Activated CD8-positive, alpha-beta T cell treated with anti-CD3 and anti-CD28 coated beads for 36 hours (primary cell): ENCODE data around the gene EXTL1. TPM values are rescaled to one million over a fixed set of nuclear protein-coding genes. Genes with fewer than 3 reads are reported as not detected.

Source experiments
- ATAC-seq: fragments of 200-7000 bp; cut with Tn5 transposase; one replicate; pipeline ENCODE4 v1.10.0; 2021; ENCODE audit warnings: mild to moderate bottlenecking, moderate library complexity
- CTCF ChIA-PET: fragments of 350-600 bp; sonication (Branson Sonifier 250); formaldehyde crosslinking; loops from one replicate; lab custom pipeline; 2021; ENCODE audit warnings: antibody characterized with exemption; lab: Charles Lee
- POLR2A ChIA-PET: fragments of 350-600 bp; sonication (Branson Sonifier 250); formaldehyde crosslinking; loops from one replicate; lab custom pipeline; 2021; ENCODE audit warnings: antibody characterized with exemption; lab: Charles Lee
- DNase-seq: peaks from one replicate; pipeline ENCODE4 v3.0.0-alpha.2; 2020
- H3K27ac Mint-ChIP-seq: one replicate; pipeline ENCODE4 v1.8.0; 2021; ENCODE audit warnings: mild to moderate bottlenecking, mixed read lengths
- H3K27me3 Mint-ChIP-seq: one replicate; pipeline ENCODE4 v1.8.0; 2021; ENCODE audit warnings: mixed read lengths
- H3K36me3 Mint-ChIP-seq: one replicate; pipeline ENCODE4 v1.8.0; 2021; ENCODE audit warnings: low read depth, mixed read lengths
- H3K4me1 Mint-ChIP-seq: one replicate; pipeline ENCODE4 v1.8.0; 2021; ENCODE audit warnings: low read depth, mixed read lengths
- H3K4me3 Mint-ChIP-seq: one replicate; pipeline ENCODE4 v1.8.0; 2021; ENCODE audit warnings: mild to moderate bottlenecking, moderate library complexity, mixed read lengths
- H3K9me3 Mint-ChIP-seq: one replicate; pipeline ENCODE4 v1.8.0; 2021; ENCODE audit warnings: mixed read lengths
- CTCF ChIP-seq: fragments of 200-600 bp; IDR thresholded peaks from one replicate; pipeline ENCODE4 v1.8.0; 2022; ENCODE audit warnings: antibody characterized with exemption, mild to moderate bottlenecking
- intact Hi-C: fragments of 100-400 bp; cut with micrococcal nuclease; formaldehyde crosslinking; loops from one replicate; pipeline ENCODE4 v1.10.0; 2022
- total RNA-seq, 2 experiments: library from RNA; stranded (reverse); gene quantifications; one replicate each; pipeline ENCODE4 v1.2.3, GENCODE V29; 2021

EXTL1 gene
- total RNA-seq, 2 experiments from 2014 or later, result not detected

GRCh38 chr1:26035203-26035958, 13.8 kb downstream of the EXTL1 start:
- no peak for TF ChIP-seq CTCF
- ChIA-PET CTCF (interaction anchor here (0.6 to 5.7 kb wide), 20 partner anchors 10 to 147 kb away, joined by 3 to 31 read pairs (median 4); partner anchors contain the start of genes C1orf232, PAFAH2, SLC30A2 and ZNF593), POLR2A (interaction anchor here (0.6 to 1.4 kb wide), 2 partner anchors 11 to 263 kb away, joined by 3 read pairs; no protein-coding TSS in a partner anchor)
- Mint-ChIP-seq H3K27me3 (no peaks in the 10 kb centered on the region), H3K27ac (peak overlapping the region; percentile 72), H3K36me3 (no peaks in the 10 kb centered on the region), H3K4me3 (peak overlapping the region; percentile 91), H3K9me3 (no peaks in the 10 kb centered on the region), H3K4me1 (peaks cover 14% of the 10 kb centered on the region)
- intact Hi-C loops, result loop anchor here (10.0 kb wide), 1 partner anchor 109 kb away; no protein-coding TSS in a partner anchor
- DNase-seq (peak; percentile 98), ATAC-seq (peak; percentile 96)

- Mint-ChIP-seq H3K27me3 (no peaks in the 10 kb centered on the region), H3K4me3 (peak overlapping the region; percentile 91), H3K36me3 (no peaks in the 10 kb centered on the region), H3K4me1 (peaks cover 14% of the 10 kb centered on the region), H3K9me3 (no peaks in the 10 kb centered on the region), H3K27ac (peak overlapping the region; percentile 72)
- DNase-seq (peak; percentile 81), ATAC-seq (peak; percentile 77)
- ChIA-PET CTCF (interaction anchor here (0.6 to 5.7 kb wide), 28 partner anchors 9 to 141 kb away, joined by 3 to 31 read pairs (median 5); partner anchors contain the start of genes C1orf232, EXTL1, PAFAH2 and SLC30A2), POLR2A (no interaction called here)
- intact Hi-C loops, result loop anchor here (10.0 kb wide), 1 partner anchor 109 kb away; no protein-coding TSS in a partner anchor
- TF ChIP-seq CTCF, result peak; percentile 100
Observed at GRCh38 chr1:26035959-26036755, 14.6 kb downstream of the EXTL1 start.

- intact Hi-C loops, result loop anchor here (10.0 kb wide), 1 partner anchor 108 kb away; no protein-coding TSS in a partner anchor
- H3K36me3 Mint-ChIP-seq, result no peaks in the 10 kb centered on the region
- TF ChIP-seq CTCF, result no peak
- no peak overlapping the region for H3K27ac Mint-ChIP-seq
- no peaks in the 10 kb centered on the region for H3K9me3 Mint-ChIP-seq
- ChIA-PET CTCF (interaction anchor here (0.6 to 5.7 kb wide), 27 partner anchors 8 to 141 kb away, joined by 3 to 31 read pairs (median 5); partner anchors contain the start of genes C1orf232, EXTL1, PAFAH2 and SLC30A2), POLR2A (no interaction called here)
- DNase-seq (no peak), ATAC-seq (no peak)
- H3K4me3 Mint-ChIP-seq, result no peak overlapping the region
- peaks cover 14% of the 10 kb centered on the region for H3K4me1 Mint-ChIP-seq
- no peaks in the 10 kb centered on the region for H3K27me3 Mint-ChIP-seq
Observed at GRCh38 chr1:26036756-26037281, 15.2 kb downstream of the EXTL1 start.

GRCh38 chr1:26037904-26038303, 16.3 kb downstream of the EXTL1 start:
- DNase-seq, result no peak
- Mint-ChIP-seq H3K4me3 (no peak overlapping the region), H3K27ac (no peak overlapping the region), H3K9me3 (no peaks in the 10 kb centered on the region), H3K27me3 (no peaks in the 10 kb centered on the region), H3K4me1 (peaks cover 14% of the 10 kb centered on the region), H3K36me3 (no peaks in the 10 kb centered on the region)
- no peak for ATAC-seq
- POLR2A ChIA-PET, result no interaction called here
- CTCF ChIA-PET, result interaction anchor here (1.1 to 2.3 kb wide), 5 partner anchors 8 to 127 kb away, joined by 3 to 9 read pairs (median 4); no protein-coding TSS in a partner anchor
- intact Hi-C loops, result loop anchor here (10.0 kb wide), 1 partner anchor 107 kb away; no protein-coding TSS in a partner anchor
- TF ChIP-seq CTCF, result no peak
